ENCODE results near the gene TOMM7.

GRCh38 chr7:22860337-22860736 lies 37.7 kb upstream of the TOMM7 start:
- no peak for TF ChIP-seq CTCF (IDR thresholded peaks at IDR 0.05)
- TF ChIP-seq POLR2A (IDR thresholded peaks at IDR 0.05): no peak
